GM12891 (cell line): ENCODE results near the gene HYAL3.
"Not testable (repeated sequence)": the region's sequence is repeated elsewhere in the genome, so short reads cannot be mapped to it uniquely, and the experiment has no call there.

Experiments used
- DNase-seq: peaks from one replicate; pipeline ENCODE4 v3.0.0; 2011; ENCODE audit warnings: low spot score; ENCODE audit not compliant: insufficient read length
- FAIRE-seq: peaks from 2 replicates; lab custom pipeline; 2011; peaks lifted over from hg19 to GRCh38; lab: Jason Lieb, UNC
- PAX5 ChIP-seq: IDR thresholded peaks from 2 replicates; pipeline ENCODE4 v1.6.1; 2011; ENCODE audit warnings: low read length, moderate library complexity, mild to moderate bottlenecking; ENCODE audit not compliant: insufficient read depth, severe bottlenecking
- POLR2A ChIP-seq: IDR thresholded peaks from 2 replicates; pipeline ENCODE4 v1.6.1; 2011; ENCODE audit warnings: low read depth, low read length, control low read depth
- POLR2AphosphoS5 ChIP-seq: IDR thresholded peaks from 2 replicates; pipeline ENCODE4 v1.6.1; 2011; ENCODE audit warnings: low read depth, low read length, control low read depth
- POU2F2 ChIP-seq: IDR thresholded peaks from 2 replicates; pipeline ENCODE4 v1.6.1; 2011; ENCODE audit warnings: low read depth, mild to moderate bottlenecking, control low read depth, low read length, moderate library complexity
- SPI1 ChIP-seq: IDR thresholded peaks from 2 replicates; pipeline ENCODE4 v1.6.1; 2011; ENCODE audit warnings: low read depth, low read length, control low read depth
- TAF1 ChIP-seq: IDR thresholded peaks from 2 replicates; pipeline ENCODE4 v1.6.1; 2011; ENCODE audit warnings: low read depth, low read length, control low read depth

Gene HYAL3

GRCh38 chr3:50314816-50315215 lies 15.6 kb upstream of the HYAL3 start:
- no peak for DNase-seq
- FAIRE-seq, result no peak
- TF ChIP-seq POLR2A, result no peak
- TF ChIP-seq POLR2AphosphoS5, result no peak
- TF ChIP-seq PAX5, result no peak
- TF ChIP-seq POU2F2, result no peak
- TF ChIP-seq TAF1, result no peak

- no peak for TF ChIP-seq POU2F2
- no peak for DNase-seq
- FAIRE-seq, result no peak
These were observed 15.1 kb upstream of the HYAL3 start for GRCh38 chr3:50314342-50314741.

- DNase-seq, FAIRE-seq: not testable (repeated sequence)
These were observed 12.8 kb upstream of the HYAL3 start for GRCh38 chr3:50312041-50312440.

- no peak for DNase-seq
- FAIRE-seq, result peak; percentile 28
- TF ChIP-seq POU2F2, result no peak
- TF ChIP-seq PAX5, result no peak
- no peak for TF ChIP-seq SPI1
- no peak for TF ChIP-seq POLR2A
- TF ChIP-seq TAF1, result no peak
- TF ChIP-seq POLR2AphosphoS5, result no peak
These were observed 5.4 kb upstream of the HYAL3 start for GRCh38 chr3:50304601-50305000.

GRCh38 chr3:50303013-50303815 lies 4.0 kb upstream of the HYAL3 start, which contains the start of gene HYAL1:
TSS of gene HYAL1 (minus strand) at chr3:50303574. CDS start at chr3:50302956, 618 bp downstream.
- DNase-seq, result no peak
- FAIRE-seq, result no peak
- TF ChIP-seq SPI1 (no peak), POLR2A (no peak), TAF1 (no peak), POU2F2 (no peak), PAX5 (no peak), POLR2AphosphoS5 (no peak)

- TF ChIP-seq POU2F2 (no peak), POLR2A (no peak), SPI1 (no peak), TAF1 (no peak), POLR2AphosphoS5 (no peak), PAX5 (no peak)
- DNase-seq, result no peak
- FAIRE-seq, result no peak
These were observed 3.1 kb upstream of the HYAL3 start for GRCh38 chr3:50302095-50303012.

- FAIRE-seq, result no peak
- DNase-seq, result no peak
- TF ChIP-seq POU2F2 (no peak), POLR2AphosphoS5 (no peak), TAF1 (no peak), PAX5 (no peak), POLR2A (no peak), SPI1 (no peak)
These were observed 1.6 kb upstream of the HYAL3 start for GRCh38 chr3:50300681-50301254.

- DNase-seq (no peak), FAIRE-seq (no peak)
- peak; percentile 38; the same call in 1 of the 2 replicates for TF ChIP-seq SPI1
- no peak for TF ChIP-seq POU2F2
- no peak for TF ChIP-seq TAF1
These were observed 900 bp upstream of the HYAL3 start for GRCh38 chr3:50299929-50300680.

- no peak for TF ChIP-seq SPI1
- TF ChIP-seq POLR2AphosphoS5, result no peak
- no peak for TF ChIP-seq TAF1
- no peak for TF ChIP-seq POLR2A
- TF ChIP-seq PAX5, result no peak
- TF ChIP-seq POU2F2, result no peak
- FAIRE-seq (no peak), DNase-seq (no peak)
These were observed 378 bp upstream of the HYAL3 start for GRCh38 chr3:50299638-50299928.
